IMR-90 (cell line): ENCODE measurements around the gene TEK. TPM values are rescaled to one million over a fixed set of nuclear protein-coding genes. Genes with fewer than 3 reads are reported as not detected.

ENCODE experiments used
- ATAC-seq: fragments of 200-7000 bp; cut with Tn5 transposase; 2 replicates; pipeline ENCODE4 v1.9.1; 2020; ENCODE audit warnings: low read depth, mild to moderate bottlenecking, moderate library complexity
- BruUV-seq: library from RNA; stranded (reverse); fragments of 400-500 nt; replicated peaks from 2 replicates; lab custom pipeline; 2021; lab: Mats Ljungman, UMichigan
- CTCF ChIA-PET: fragments of 300-600 bp; formaldehyde crosslinking; extraction: SDS; loops from one replicate; lab custom pipeline; 2021; ENCODE audit warnings: antibody characterized with exemption; lab: Yijun Ruan, JAX
- POLR2A ChIA-PET: fragments of 300-600 bp; sonication (Branson Sonifier 250); formaldehyde crosslinking; loops from one replicate; lab custom pipeline; 2022; ENCODE audit warnings: antibody characterized with exemption; ENCODE audit not compliant: unreplicated experiment; lab: Charles Lee
- DNase-seq: peaks from one replicate; pipeline ENCODE4 v3.0.0; 2013
- H2AFZ ChIP-seq: replicated peaks from 2 replicates; pipeline ENCODE3; 2013; ENCODE audit warnings: low read length, mild to moderate bottlenecking; ENCODE audit not compliant: poor library complexity
- H2AK5ac ChIP-seq: 2 replicates; pipeline ENCODE4 v1.6.1; 2013; ENCODE audit warnings: low read depth, low read length, inconsistent platforms
- H2AK9ac ChIP-seq: replicated peaks from 2 replicates; pipeline ENCODE3; 2013; ENCODE audit warnings: mild to moderate bottlenecking, low read depth, low read length, moderate library complexity; ENCODE audit not compliant: poor library complexity
- H2BK120ac ChIP-seq: 2 replicates; pipeline ENCODE4 v1.6.1; 2013; ENCODE audit warnings: low read depth, low read length, inconsistent platforms
- H2BK15ac ChIP-seq: 3 replicates; pipeline ENCODE4 v1.6.1; 2013; ENCODE audit warnings: low read depth, low read length, inconsistent platforms
- H2BK20ac ChIP-seq: 2 replicates; pipeline ENCODE4 v1.6.1; 2013; ENCODE audit warnings: low read depth, mild to moderate bottlenecking, inconsistent platforms, low read length, moderate library complexity
- H2BK5ac ChIP-seq: 2 replicates; pipeline ENCODE4 v1.6.1; 2013; ENCODE audit warnings: mild to moderate bottlenecking, low read depth, low read length, inconsistent platforms; ENCODE audit not compliant: poor library complexity, severe bottlenecking
- H3K14ac ChIP-seq: replicated peaks from 2 replicates; pipeline ENCODE4 v1.6.1; 2013; ENCODE audit warnings: low read depth, low read length, inconsistent platforms
- H3K18ac ChIP-seq: 2 replicates; pipeline ENCODE4 v1.6.1; 2013; ENCODE audit warnings: low read depth, low read length, control low read depth
- H3K23ac ChIP-seq: 2 replicates; pipeline ENCODE4 v1.6.1; 2013; ENCODE audit warnings: low read depth, low read length, inconsistent platforms
- H3K27ac ChIP-seq: 2 replicates; pipeline ENCODE4 v1.5.1; 2013; ENCODE audit warnings: mild to moderate bottlenecking, control low read depth, low read length; ENCODE audit not compliant: insufficient read depth
- H3K27me3 ChIP-seq: 2 replicates; pipeline ENCODE4 v1.6.1; 2013; ENCODE audit warnings: low read length; ENCODE audit not compliant: control insufficient read depth, insufficient read depth
- H3K36me3 ChIP-seq: 2 replicates; pipeline ENCODE4 v1.6.1; 2013; ENCODE audit warnings: low read length, mixed read lengths; ENCODE audit not compliant: control insufficient read depth, insufficient read depth
- H3K4ac ChIP-seq: 2 replicates; pipeline ENCODE4 v1.6.1; 2013; ENCODE audit warnings: low read depth, low read length, inconsistent platforms
- H3K4me1 ChIP-seq: 2 replicates; pipeline ENCODE4 v1.6.1; 2013; ENCODE audit warnings: low read length, mixed read lengths; ENCODE audit not compliant: control insufficient read depth, insufficient read depth
- H3K4me2 ChIP-seq: 2 replicates; pipeline ENCODE4 v1.6.1; 2013; ENCODE audit warnings: low read depth, mild to moderate bottlenecking, control low read depth, low read length, moderate library complexity
- H3K4me3 ChIP-seq: 2 replicates; pipeline ENCODE4 v1.5.1; 2013; ENCODE audit warnings: low read depth, mild to moderate bottlenecking, control low read depth, low read length, moderate library complexity; ENCODE audit not compliant: insufficient read depth
- H3K56ac ChIP-seq: 2 replicates; pipeline ENCODE4 v1.6.1; 2013; ENCODE audit warnings: low read length, inconsistent platforms; ENCODE audit not compliant: insufficient read depth; ENCODE audit errors: extremely low read depth
- H3K79me1 ChIP-seq, 2 experiments: 2 replicates each; pipeline ENCODE4 v1.6.1; 2013; ENCODE audit warnings: low read length in 2 of 2, inconsistent platforms in 1 of 2, low read depth in 1 of 2
- H3K9ac ChIP-seq: 2 replicates; pipeline ENCODE4 v1.6.1; 2013; ENCODE audit warnings: low read depth, low read length, control low read depth
- H3K9me1 ChIP-seq: 2 replicates; pipeline ENCODE4 v1.6.1; 2013; ENCODE audit warnings: low read length, inconsistent platforms; ENCODE audit not compliant: insufficient read depth
- H3K9me3 ChIP-seq: 2 replicates; pipeline ENCODE4 v1.6.1; 2013; ENCODE audit warnings: low read length; ENCODE audit not compliant: control insufficient read depth, insufficient read depth
- H4K20me1 ChIP-seq: 2 replicates; pipeline ENCODE4 v1.6.1; 2013; ENCODE audit warnings: low read length, inconsistent platforms; ENCODE audit not compliant: insufficient read depth
- H4K5ac ChIP-seq: 2 replicates; pipeline ENCODE4 v1.6.1; 2013; ENCODE audit warnings: mild to moderate bottlenecking, low read depth, low read length, control low read depth
- H4K8ac ChIP-seq, 2 experiments: 2 replicates each; pipeline ENCODE4 v1.6.1; 2013; ENCODE audit warnings: low read depth in 2 of 2, low read length in 2 of 2, control low read depth in 1 of 2, inconsistent platforms in 1 of 2
- H4K91ac ChIP-seq: 2 replicates; pipeline ENCODE4 v1.6.1; 2013; ENCODE audit warnings: low read depth, low read length, inconsistent platforms; ENCODE audit not compliant: insufficient read depth
- BHLHE40 ChIP-seq: fragments of 150-350 bp; IDR thresholded peaks from 2 replicates; pipeline ENCODE4 v1.6.1; 2016; ENCODE audit warnings: mild to moderate bottlenecking, low read depth, low read length
- CEBPB ChIP-seq: IDR thresholded peaks from 2 replicates; pipeline ENCODE4 v1.6.1; 2012; ENCODE audit warnings: low read depth, low read length, improper control_type of control experiment
- CHD1 ChIP-seq: IDR thresholded peaks from 2 replicates; pipeline ENCODE4 v1.6.1; 2012; ENCODE audit warnings: low read depth, low read length, improper control_type of control experiment
- CTCF ChIP-seq: conservative IDR thresholded peaks from 2 replicates; pipeline ENCODE4 v1.5.1; 2012; ENCODE audit warnings: mild to moderate bottlenecking, low read depth, low read length, improper control_type of control experiment
- ELK1 ChIP-seq: fragments of 150-350 bp; IDR thresholded peaks from 2 replicates; pipeline ENCODE4 v1.6.1; 2016; ENCODE audit warnings: low read depth, mild to moderate bottlenecking, low read length, moderate library complexity, borderline replicate concordance
- FOS ChIP-seq: fragments of 150-350 bp; IDR thresholded peaks from 2 replicates; pipeline ENCODE4 v1.6.1; 2016; ENCODE audit warnings: low read depth, low read length
- MAFK ChIP-seq: IDR thresholded peaks from 2 replicates; pipeline ENCODE4 v1.6.1; 2012; ENCODE audit warnings: low read depth, low read length, improper control_type of control experiment
- MAZ ChIP-seq: IDR thresholded peaks from 2 replicates; pipeline ENCODE4 v1.6.1; 2012; ENCODE audit warnings: low read depth, mild to moderate bottlenecking, low read length, improper control_type of control experiment, moderate library complexity, borderline replicate concordance
- MXI1 ChIP-seq: IDR thresholded peaks from 2 replicates; pipeline ENCODE4 v1.6.1; 2012; ENCODE audit warnings: low read depth, mild to moderate bottlenecking, low read length, moderate library complexity, borderline replicate concordance
- NFE2L2 ChIP-seq: fragments of 150-350 bp; IDR thresholded peaks from 2 replicates; pipeline ENCODE4 v1.6.1; 2016; ENCODE audit warnings: low read depth, mild to moderate bottlenecking, low read length
- POLR2A ChIP-seq: IDR thresholded peaks from 2 replicates; pipeline ENCODE4 v1.6.1; 2012; ENCODE audit warnings: mild to moderate bottlenecking, low read depth, low read length
- RAD21 ChIP-seq: IDR thresholded peaks from 2 replicates; pipeline ENCODE4 v1.6.1; 2012; ENCODE audit warnings: low read length, improper control_type of control experiment
- RCOR1 ChIP-seq: IDR thresholded peaks from 2 replicates; pipeline ENCODE4 v1.6.1; 2012; ENCODE audit warnings: mild to moderate bottlenecking, low read length, improper control_type of control experiment; ENCODE audit not compliant: insufficient replicate concordance
- RFX5 ChIP-seq: IDR thresholded peaks from 2 replicates; pipeline ENCODE4 v1.8.0; 2012; ENCODE audit warnings: low read depth, mild to moderate bottlenecking, low read length, moderate library complexity
- SMC3 ChIP-seq: fragments of 150-350 bp; IDR thresholded peaks from 2 replicates; pipeline ENCODE4 v1.6.1; 2016; ENCODE audit warnings: low read depth, mild to moderate bottlenecking, antibody characterized with exemption, low read length, moderate library complexity
- USF2 ChIP-seq: fragments of 150-350 bp; IDR thresholded peaks from 2 replicates; pipeline ENCODE4 v1.6.1; 2017; ENCODE audit warnings: mild to moderate bottlenecking, antibody characterized with exemption, low read length, low read depth
- WGBS, 2 experiments: methylation state at CpG; one replicate each; pipeline versions ENCODE4 v1.1.5 to v1.1.7; 2013; ENCODE audit warnings: missing lambda C conversion rate in 2 of 2; ENCODE audit not compliant: insufficient read length in 1 of 2; ENCODE audit errors: extremely low coverage in 2 of 2; 5-methylcytosine and 5-hydroxymethylcytosine counted together
- dilution Hi-C: fragments of 300-500 bp; cut with HindIII; formaldehyde crosslinking; loops from one replicate; pipeline ENCODE4 v1.14.3; 2018; ENCODE audit warnings: low sequenced_read_pairs; ENCODE audit not compliant: unreplicated experiment
- in situ Hi-C: fragments of 300-500 bp; cut with MboI; formaldehyde crosslinking; loops from 3 replicates; pipeline ENCODE4 v1.14.3; 2019; ENCODE audit warnings: low sequenced_read_pairs, inconsistent platforms, mixed read lengths
- intact Hi-C: fragments of 100-400 bp; cut with micrococcal nuclease; formaldehyde crosslinking; loops from 2 replicates; pipeline ENCODE4 v1.10.0; 2022
- polyA plus RNA-seq, 3 experiments: library from polyadenylated mRNA; depleted of rRNA; stranded (reverse); fragments of >200 nt; gene quantifications; 2 replicates each; pipeline ENCODE4 v1.2.3, GENCODE V29; 2012; ENCODE audit warnings: low replicate concordance in 1 of 3
- total RNA-seq: library from RNA; depleted of rRNA; stranded (reverse); fragments of >200 nt; gene quantifications from 2 replicates; pipeline ENCODE4 v1.2.3, GENCODE V29; 2012

Gene TEK
- total and polyA plus RNA-seq, 2 of the 4 experiments (the other 2 are of a cell fraction), result 6.3 to 11.7 TPM

GRCh38 chr9:27261517-27262211 lies 152.6 kb downstream of the TEK start:
- CTCF ChIA-PET, result no interaction called here
- peak; percentile 64; the same call in 1 of the 2 replicates for ATAC-seq

More at GRCh38 chr9:27261517-27262211, 152.6 kb downstream of the TEK start:
- peak; percentile 17 for DNase-seq
- no TSS peak for BruUV-seq
- H4K91ac ChIP-seq, result no peak overlapping the region
- H3K23ac ChIP-seq, result no peak overlapping the region
- H2BK120ac ChIP-seq, result no peak overlapping the region
- H3K9me1 ChIP-seq, result no peaks in the 10 kb centered on the region
- no peak overlapping the region for H2AK9ac ChIP-seq
- H4K8ac ChIP-seq, result no peak overlapping the region
- no peak overlapping the region for H2AK5ac ChIP-seq
- H3K56ac ChIP-seq, result no peak overlapping the region
- no peak overlapping the region for H4K5ac ChIP-seq
- TF ChIP-seq RAD21 (no peak), MAZ (no peak), NFE2L2 (no peak), FOS (no peak), CEBPB (no peak), MAFK (no peak), RFX5 (no peak), RCOR1 (no peak), ELK1 (no peak), CTCF (no peak), CHD1 (no peak), POLR2A (no peak), USF2 (no peak), SMC3 (no peak), BHLHE40 (no peak), MXI1 (no peak)
- no peaks in the 10 kb centered on the region for H3K4me1 ChIP-seq
- H2BK5ac ChIP-seq, result no peak overlapping the region
- in situ Hi-C loops (no loop called here), intact Hi-C loops (no loop called here), dilution Hi-C loops (no loop called here)
- no peaks in the 10 kb centered on the region for H4K20me1 ChIP-seq
- no peak overlapping the region for H3K4me2 ChIP-seq
- H3K27ac ChIP-seq, result no peak overlapping the region
- POLR2A ChIA-PET, result no interaction called here
- H3K4me3 ChIP-seq, result no peak overlapping the region
- no peak overlapping the region for H3K18ac ChIP-seq
- H2AFZ ChIP-seq, result no peak overlapping the region
- no peaks in the 10 kb centered on the region for H3K36me3 ChIP-seq
- H2BK15ac ChIP-seq, result no peak overlapping the region
- 0% methylated on average over 1 of the region's 4 CpGs; no CpG with 5 or more reads in 1 of the 2 experiments for WGBS, 2 experiments
- H3K9me3 ChIP-seq, result no peaks in the 10 kb centered on the region
- no peak overlapping the region for H2BK20ac ChIP-seq
- H3K4ac ChIP-seq, result no peak overlapping the region
- H3K79me1 ChIP-seq, result no peaks in the 10 kb centered on the region
- H3K27me3 ChIP-seq, result peaks cover 11% of the 10 kb centered on the region
- H3K14ac ChIP-seq, result no peak overlapping the region
- no peak overlapping the region for H3K9ac ChIP-seq
